ENCODE results near the gene NT5C2.
"Not testable (repeated sequence)": the region's sequence is repeated elsewhere in the genome, so short reads cannot be mapped to it uniquely, and the experiment has no call there.

NT5C2 gene

GRCh38 chr10:103193107-103193819 lies at the start of gene NT5C2:
NT5C2 (minus strand) TSS chr10:103193272; CDS start chr10:103174958, 18,314 bp downstream.
- DNase-seq (ENCODE audit: low read depth) = peak; percentile 73

GRCh38 chr10:103241262-103242011 lies 48.4 kb upstream of the NT5C2 start:
- no peak for DNase-seq (ENCODE audit: low read depth)

DNA sequence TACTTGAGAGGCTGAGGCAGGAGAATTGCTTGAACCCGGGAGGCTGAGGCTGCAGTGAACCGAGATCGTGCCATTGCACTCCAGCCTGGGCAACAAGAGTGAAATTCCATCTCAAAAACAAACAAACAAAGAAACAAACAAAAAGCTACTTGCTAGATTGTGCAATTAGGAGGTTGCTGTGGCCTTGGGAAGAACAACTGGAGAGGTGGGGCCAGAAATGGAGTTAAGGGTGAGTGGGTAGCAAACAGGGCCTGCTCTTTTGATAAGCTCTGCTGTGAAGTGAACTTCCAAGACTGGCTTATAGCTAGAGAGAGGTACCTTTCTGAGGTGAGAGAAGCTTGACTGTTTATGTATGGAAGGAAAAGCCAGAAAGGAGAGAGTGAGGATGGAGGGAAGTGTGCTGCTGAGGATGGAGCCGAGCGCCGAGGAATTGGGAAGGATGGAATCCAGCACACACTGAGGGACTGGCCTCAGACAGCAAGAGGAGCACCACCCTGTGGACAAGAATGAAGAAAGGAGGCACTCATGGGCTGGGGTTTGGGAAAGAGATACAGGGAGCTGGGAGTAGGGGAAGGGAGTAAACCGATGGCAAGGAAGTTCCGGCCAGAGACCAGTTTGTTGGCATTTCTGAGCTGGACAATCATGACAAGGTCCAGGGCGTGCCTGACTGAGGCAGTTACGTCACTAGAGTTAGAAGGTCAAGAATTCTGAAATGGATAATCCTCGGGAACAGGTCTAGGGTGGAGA lies 45.6 kb upstream of the NT5C2 start:
- no peak for DNase-seq (ENCODE audit: low read depth)

DNA sequence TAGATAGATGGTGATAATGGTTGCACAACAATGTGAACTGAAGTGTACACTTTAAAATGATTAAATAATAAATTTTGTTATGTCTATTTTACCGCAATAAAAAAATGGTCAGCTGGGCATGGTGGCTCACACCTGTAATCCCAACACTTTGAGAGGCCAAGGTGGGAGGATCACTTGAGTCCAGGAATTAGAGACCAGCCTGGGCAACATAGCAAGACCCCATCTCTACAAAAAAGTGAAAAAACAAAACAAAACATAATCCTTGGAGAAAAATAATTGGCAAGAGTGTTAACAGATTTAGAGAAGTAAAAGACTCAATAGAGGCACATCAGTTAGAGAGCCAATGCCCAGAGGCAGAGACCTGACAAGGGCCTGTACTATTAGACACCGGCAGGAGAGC lies 42.7 kb upstream of the NT5C2 start:
- no peak for DNase-seq (ENCODE audit: low read depth)

GRCh38 chr10:103232772-103233488 lies 39.9 kb upstream of the NT5C2 start:
- DNase-seq (ENCODE audit: low read depth) = no peak

GRCh38 chr10:103232131-103232673 lies 39.1 kb upstream of the NT5C2 start:
- no peak for DNase-seq (ENCODE audit: low read depth)

DNA sequence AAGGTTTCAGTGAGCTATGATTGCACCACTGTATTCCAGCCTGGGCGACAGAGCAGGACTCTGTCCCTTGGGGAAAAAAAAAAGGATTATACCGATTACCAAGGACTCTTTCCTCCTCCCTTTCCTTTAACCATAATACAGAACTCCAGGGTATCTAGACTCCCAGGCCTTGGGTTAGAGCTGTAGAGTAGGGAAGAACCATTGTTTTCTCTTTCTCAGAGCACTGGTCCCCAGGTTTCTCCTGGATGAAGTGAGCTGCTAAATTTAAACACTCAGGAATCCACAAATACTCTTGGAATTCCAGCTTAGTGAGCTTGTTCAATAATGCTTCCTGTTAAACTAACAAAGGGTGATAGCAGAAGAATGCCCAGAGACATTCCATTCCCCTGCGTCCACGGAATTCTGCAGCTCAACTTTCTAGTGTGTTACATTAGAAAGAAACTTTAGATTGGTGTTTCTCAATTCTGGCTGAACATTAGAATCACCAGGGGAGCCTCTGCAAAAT lies 38.0 kb upstream of the NT5C2 start:
- DNase-seq (ENCODE audit: low read depth) = no peak

- no peak for DNase-seq (ENCODE audit: low read depth)
Observed at GRCh38 chr10:103227416-103227815, 34.3 kb upstream of the NT5C2 start.

DNA sequence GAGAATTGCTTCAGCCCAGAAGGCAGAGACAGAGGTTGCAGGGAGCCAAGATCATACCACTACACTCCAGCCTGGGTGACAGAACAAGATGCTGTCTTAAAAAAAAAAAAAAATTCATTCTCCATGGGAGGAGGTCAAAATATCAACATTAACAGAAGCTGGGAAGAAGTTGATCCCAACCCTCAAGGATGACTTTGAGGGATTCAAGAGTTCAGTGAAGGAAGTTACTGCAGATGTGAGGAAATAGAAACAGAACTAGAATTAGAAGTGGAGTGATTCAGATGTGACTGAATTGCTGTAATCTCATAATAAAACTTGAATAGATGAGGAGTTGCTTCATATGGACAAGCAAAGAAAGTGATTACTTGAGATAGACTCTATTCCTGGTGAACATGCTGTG lies 32.9 kb upstream of the NT5C2 start:
- DNase-seq (ENCODE audit: low read depth) = no peak

DNA sequence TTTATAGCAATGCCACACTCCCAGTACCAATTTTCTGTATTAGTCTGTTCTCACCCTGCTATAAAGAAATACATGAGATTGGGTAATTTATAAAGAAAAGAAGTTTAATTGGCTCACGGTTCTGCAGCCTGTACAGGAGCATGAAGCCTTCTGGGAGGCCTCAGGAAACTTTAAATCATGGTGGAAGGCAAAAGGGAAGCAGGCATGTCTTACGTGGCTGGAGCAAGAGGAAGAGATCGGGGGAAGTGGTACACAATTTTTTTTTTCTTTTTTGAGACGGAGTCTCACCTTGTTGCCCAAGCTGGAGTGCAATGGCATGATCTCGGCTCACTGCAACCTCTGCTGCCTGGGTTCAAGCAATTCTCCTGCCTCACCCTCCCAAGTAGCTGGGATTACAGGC lies 31.6 kb upstream of the NT5C2 start:
- DNase-seq (ENCODE audit: low read depth) = not testable (repeated sequence)

- no peak for DNase-seq (ENCODE audit: low read depth)
Observed at GRCh38 chr10:103224133-103224532, 31.1 kb upstream of the NT5C2 start.

- not testable (repeated sequence) for DNase-seq (ENCODE audit: low read depth)
Observed at GRCh38 chr10:103216362-103216761, 23.3 kb upstream of the NT5C2 start.

- no peak for DNase-seq (ENCODE audit: low read depth)
Observed at GRCh38 chr10:103215601-103216000, 22.5 kb upstream of the NT5C2 start.

GRCh38 chr10:103210262-103210661 lies 17.2 kb upstream of the NT5C2 start:
- not testable (repeated sequence) for DNase-seq (ENCODE audit: low read depth)

GRCh38 chr10:103207643-103208042 lies 14.6 kb upstream of the NT5C2 start:
- DNase-seq (ENCODE audit: low read depth) = not testable (repeated sequence)

GRCh38 chr10:103207141-103207540 lies 14.1 kb upstream of the NT5C2 start:
- no peak for DNase-seq (ENCODE audit: low read depth)

- DNase-seq (ENCODE audit: low read depth) = not testable (repeated sequence)
Observed at GRCh38 chr10:103206715-103207114, 13.6 kb upstream of the NT5C2 start.

- DNase-seq (ENCODE audit: low read depth) = not testable (repeated sequence)
Observed at GRCh38 chr10:103205401-103205800, 12.3 kb upstream of the NT5C2 start.

DNA sequence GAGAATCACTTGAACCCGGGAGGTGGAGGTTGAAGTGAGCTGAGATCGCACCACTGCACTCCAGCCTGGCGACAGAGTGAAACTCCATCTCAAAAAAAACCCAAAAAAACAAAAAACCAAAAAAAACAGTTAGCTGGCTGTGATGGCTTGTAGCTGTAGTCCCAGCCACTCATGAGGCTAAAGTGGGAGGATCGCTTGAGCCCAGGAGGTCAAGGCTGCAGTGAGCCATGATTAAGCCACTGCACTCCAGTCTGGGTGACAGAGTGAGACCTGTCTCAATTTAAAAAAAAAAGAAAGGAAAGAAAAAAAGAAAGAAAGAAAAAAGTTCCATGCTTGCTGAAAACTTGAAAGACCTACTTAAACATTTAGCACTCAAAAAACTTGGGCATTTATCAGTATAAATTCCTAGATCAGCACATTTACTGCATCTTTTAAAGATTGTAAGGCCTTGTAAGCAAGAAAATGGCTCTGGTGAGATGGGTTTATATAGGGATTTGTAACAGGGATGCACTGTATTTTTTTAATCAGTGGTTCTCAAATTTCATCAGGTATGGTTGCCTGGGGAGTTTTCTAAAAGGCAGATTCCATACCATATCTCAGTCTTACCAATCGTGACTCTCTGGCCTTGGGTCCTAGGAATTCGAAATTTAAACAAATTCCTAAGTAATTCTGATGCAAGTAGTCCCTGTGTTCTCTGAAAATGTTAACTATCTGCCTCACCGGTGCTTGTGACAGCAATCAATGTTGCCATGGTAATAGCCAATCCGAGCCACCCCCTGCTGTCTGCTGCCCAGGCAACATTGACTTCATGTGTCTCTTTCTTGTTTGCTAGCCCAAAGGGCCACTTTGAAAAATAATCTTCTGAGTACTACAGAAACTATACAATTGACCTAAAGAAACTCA lies 11.5 kb upstream of the NT5C2 start:
- no peak for DNase-seq (ENCODE audit: low read depth)

- no peak for DNase-seq (ENCODE audit: low read depth)
Observed at GRCh38 chr10:103203466-103203865, 10.4 kb upstream of the NT5C2 start.

GRCh38 chr10:103202319-103202718 lies 9.2 kb upstream of the NT5C2 start:
- DNase-seq (ENCODE audit: low read depth) = no peak

Measured in activated T-cell treated with anti-CD3 and anti-CD28 coated beads for 24 hours (primary cell).